ENCODE data around the gene MEAF6.

DNA sequence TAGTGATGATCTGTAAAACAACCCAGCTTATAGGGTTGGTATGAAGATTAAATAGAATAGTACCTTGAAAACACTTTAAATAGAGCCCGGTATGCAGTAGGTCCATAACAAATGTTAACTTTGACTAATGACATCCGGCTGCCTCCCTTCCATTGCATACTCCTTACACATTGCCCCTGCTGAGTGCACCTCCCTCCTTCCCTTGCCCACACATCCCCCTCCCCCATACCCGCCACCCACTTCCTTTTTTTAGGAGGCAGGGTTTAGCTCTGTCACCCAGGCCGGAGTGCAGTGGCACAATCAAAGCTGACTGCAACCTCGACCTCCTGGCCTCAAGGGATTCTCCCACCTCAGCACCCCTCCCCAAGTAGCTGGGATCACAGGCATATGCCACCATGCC lies 64.6 kb downstream of the MEAF6 start:
- TF ChIP-seq, protein P1, sequence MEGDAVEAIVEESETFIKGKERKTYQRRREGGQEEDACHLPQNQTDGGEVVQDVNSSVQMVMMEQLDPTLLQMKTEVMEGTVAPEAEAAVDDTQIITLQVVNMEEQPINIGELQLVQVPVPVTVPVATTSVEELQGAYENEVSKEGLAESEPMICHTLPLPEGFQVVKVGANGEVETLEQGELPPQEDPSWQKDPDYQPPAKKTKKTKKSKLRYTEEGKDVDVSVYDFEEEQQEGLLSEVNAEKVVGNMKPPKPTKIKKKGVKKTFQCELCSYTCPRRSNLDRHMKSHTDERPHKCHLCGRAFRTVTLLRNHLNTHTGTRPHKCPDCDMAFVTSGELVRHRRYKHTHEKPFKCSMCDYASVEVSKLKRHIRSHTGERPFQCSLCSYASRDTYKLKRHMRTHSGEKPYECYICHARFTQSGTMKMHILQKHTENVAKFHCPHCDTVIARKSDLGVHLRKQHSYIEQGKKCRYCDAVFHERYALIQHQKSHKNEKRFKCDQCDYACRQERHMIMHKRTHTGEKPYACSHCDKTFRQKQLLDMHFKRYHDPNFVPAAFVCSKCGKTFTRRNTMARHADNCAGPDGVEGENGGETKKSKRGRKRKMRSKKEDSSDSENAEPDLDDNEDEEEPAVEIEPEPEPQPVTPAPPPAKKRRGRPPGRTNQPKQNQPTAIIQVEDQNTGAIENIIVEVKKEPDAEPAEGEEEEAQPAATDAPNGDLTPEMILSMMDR (conservative IDR thresholded peaks at IDR 0.05 in 1 of 2, IDR thresholded peaks at IDR 0.05 in 1 of 2; ENCODE audit: extremely low read depth in 1 of 2, insufficient read depth in 1 of 2, low read depth in 1 of 2, low read length in 2 of 2) = no peak
- no peak for TF ChIP-seq EZH2 (IDR thresholded peaks at IDR 0.05; ENCODE audit: borderline replicate concordance, low read length)

Data from mammary epithelial cell (primary cell).